IPS-11a (cell line): ENCODE measurements around the gene HSPA12A.
"Not testable (repeated sequence)": the region's sequence is repeated elsewhere in the genome, so short reads cannot be mapped to it uniquely, and the experiment has no call there.

ENCODE experiments used
- H3K4me3 ChIP-seq: one replicate; pipeline ENCODE4 v1.5.1; 2013; ENCODE audit warnings: low read depth, low read length, control low read depth

HSPA12A gene

GRCh38 chr10:116719804-116720203 lies 22.6 kb downstream of the HSPA12A start:
- no peak overlapping the region for H3K4me3 ChIP-seq

GRCh38 chr10:116718058-116718457 lies 24.3 kb downstream of the HSPA12A start:
- no peak overlapping the region for H3K4me3 ChIP-seq

- no peak overlapping the region for H3K4me3 ChIP-seq
Observed at GRCh38 chr10:116716381-116716780, 26.0 kb downstream of the HSPA12A start.

- no peak overlapping the region for H3K4me3 ChIP-seq
Observed at GRCh38 chr10:116715839-116716377, 26.5 kb downstream of the HSPA12A start.

- no peak overlapping the region for H3K4me3 ChIP-seq
Observed at GRCh38 chr10:116715341-116715740, 27.0 kb downstream of the HSPA12A start.

- no peak overlapping the region for H3K4me3 ChIP-seq
Observed at GRCh38 chr10:116713846-116714245, 28.5 kb downstream of the HSPA12A start.

GRCh38 chr10:116712989-116713543 lies 29.3 kb downstream of the HSPA12A start:
- no peak overlapping the region for H3K4me3 ChIP-seq

- no peak overlapping the region for H3K4me3 ChIP-seq
Observed at GRCh38 chr10:116712519-116712918, 29.8 kb downstream of the HSPA12A start.

GRCh38 chr10:116711803-116712202 lies 30.6 kb downstream of the HSPA12A start:
- H3K4me3 ChIP-seq = not testable (repeated sequence)

- H3K4me3 ChIP-seq = no peak overlapping the region
Observed at GRCh38 chr10:116710076-116710475, 32.3 kb downstream of the HSPA12A start.

- no peak overlapping the region for H3K4me3 ChIP-seq
Observed at GRCh38 chr10:116708877-116709276, 33.5 kb downstream of the HSPA12A start.

GRCh38 chr10:116708391-116708821 lies 34.0 kb downstream of the HSPA12A start:
- no peak overlapping the region for H3K4me3 ChIP-seq

- no peak overlapping the region for H3K4me3 ChIP-seq
Observed at GRCh38 chr10:116707981-116708380, 34.4 kb downstream of the HSPA12A start.

GRCh38 chr10:116706281-116706680 lies 36.1 kb downstream of the HSPA12A start:
- H3K4me3 ChIP-seq = no peak overlapping the region

- H3K4me3 ChIP-seq = no peak overlapping the region
Observed at GRCh38 chr10:116705498-116705897, 36.9 kb downstream of the HSPA12A start.

- no peak overlapping the region for H3K4me3 ChIP-seq
Observed at GRCh38 chr10:116704926-116705325, 37.4 kb downstream of the HSPA12A start.

- no peak overlapping the region for H3K4me3 ChIP-seq
Observed at GRCh38 chr10:116702165-116702564, 40.2 kb downstream of the HSPA12A start.

- no peak overlapping the region for H3K4me3 ChIP-seq
Observed at GRCh38 chr10:116699471-116700150, 42.8 kb downstream of the HSPA12A start.

GRCh38 chr10:116699049-116699448 lies 43.3 kb downstream of the HSPA12A start:
- no peak overlapping the region for H3K4me3 ChIP-seq

GRCh38 chr10:116698364-116698763 lies 44.0 kb downstream of the HSPA12A start:
- H3K4me3 ChIP-seq = no peak overlapping the region

GRCh38 chr10:116697816-116698215 lies 44.5 kb downstream of the HSPA12A start:
- no peak overlapping the region for H3K4me3 ChIP-seq

- no peak overlapping the region for H3K4me3 ChIP-seq
Observed at GRCh38 chr10:116696919-116697318, 45.4 kb downstream of the HSPA12A start.

- H3K4me3 ChIP-seq = no peak overlapping the region
Observed at GRCh38 chr10:116694927-116695268, 47.5 kb downstream of the HSPA12A start.
